GM23248 (cell line): ENCODE results near the gene FOXI2. TPM values are rescaled to one million over a fixed set of nuclear protein-coding genes. Genes with fewer than 3 reads are reported as not detected.

ENCODE experiments used
- DNase-seq: peaks from one replicate; pipeline ENCODE4 v3.0.0-alpha.2; 2015
- H2AFZ ChIP-seq: fragments of 200-600 bp; sonication (generic); 2 replicates; pipeline ENCODE4 v1.6.1; 2016; ENCODE audit warnings: antibody characterized with exemption
- H3F3A ChIP-seq: fragments of 200-600 bp; sonication (generic); 2 replicates; pipeline ENCODE4 v1.6.1; 2016; ENCODE audit warnings: mild to moderate bottlenecking, antibody characterized with exemption, mixed run types; ENCODE audit not compliant: insufficient read depth
- H3K27ac ChIP-seq: fragments of 200-600 bp; sonication (generic); 2 replicates; pipeline ENCODE4 v1.5.1; 2016; ENCODE audit warnings: mild to moderate bottlenecking
- H3K27me3 ChIP-seq: fragments of 200-600 bp; sonication (generic); replicated peaks from 2 replicates; pipeline ENCODE4 v1.6.1; 2016; ENCODE audit warnings: mild to moderate bottlenecking; ENCODE audit not compliant: insufficient read depth
- H3K36me3 ChIP-seq: fragments of 200-600 bp; sonication (generic); 2 replicates; pipeline ENCODE4 v1.6.1; 2016; ENCODE audit warnings: low read depth, mild to moderate bottlenecking
- H3K4me1 ChIP-seq: fragments of 200-600 bp; sonication (generic); 2 replicates; pipeline ENCODE4 v1.6.1; 2016; ENCODE audit warnings: mild to moderate bottlenecking; ENCODE audit not compliant: insufficient read depth
- H3K4me2 ChIP-seq: fragments of 200-600 bp; sonication (generic); one replicate; pipeline ENCODE4 v1.6.1; 2016; ENCODE audit warnings: mild to moderate bottlenecking; ENCODE audit not compliant: unreplicated experiment
- H3K4me3 ChIP-seq: fragments of 200-600 bp; sonication (generic); 2 replicates; pipeline ENCODE4 v1.5.1; 2016; ENCODE audit warnings: mild to moderate bottlenecking
- H3K79me2 ChIP-seq: fragments of 200-600 bp; sonication (generic); 2 replicates; pipeline ENCODE4 v1.6.1; 2016; ENCODE audit warnings: mild to moderate bottlenecking; ENCODE audit not compliant: insufficient read depth
- H3K9ac ChIP-seq: fragments of 200-600 bp; sonication (generic); 2 replicates; pipeline ENCODE4 v1.6.1; 2016; ENCODE audit warnings: mild to moderate bottlenecking
- H3K9me2 ChIP-seq: fragments of 200-600 bp; sonication (generic); 2 replicates; pipeline ENCODE4 v1.6.1; 2016; ENCODE audit warnings: mixed run types, mild to moderate bottlenecking, moderate library complexity; ENCODE audit not compliant: insufficient read depth
- H3K9me3 ChIP-seq: fragments of 200-600 bp; sonication (generic); one replicate; pipeline ENCODE4 v1.6.1; 2017; ENCODE audit warnings: low read depth
- H4K20me1 ChIP-seq: fragments of 200-600 bp; sonication (generic); 2 replicates; pipeline ENCODE4 v1.6.0; 2016; ENCODE audit not compliant: insufficient read depth
- EZH2 ChIP-seq: fragments of 200-600 bp; sonication (generic); IDR thresholded peaks from 2 replicates; pipeline ENCODE4 v1.6.1; 2018; ENCODE audit warnings: antibody characterized with exemption, mild to moderate bottlenecking; ENCODE audit not compliant: insufficient read depth, poor library complexity, severe bottlenecking
- EZH2phosphoT487 ChIP-seq: fragments of 200-600 bp; sonication (generic); IDR thresholded peaks from 2 replicates; pipeline ENCODE4 v1.6.1; 2018; ENCODE audit warnings: antibody characterized with exemption, moderate library complexity, mild to moderate bottlenecking, low read depth; ENCODE audit not compliant: insufficient read depth
- WGBS, 2 experiments: methylation state at CpG; one replicate each; pipeline ENCODE4 v1.1.6; 2015 to 2017; ENCODE audit warnings: low lambda C conversion rate in 2 of 2, low coverage in 1 of 2; ENCODE audit errors: missing lambda C conversion rate in 2 of 2; 5-methylcytosine and 5-hydroxymethylcytosine counted together
- in situ Hi-C: fragments of 300-500 bp; cut with MboI; formaldehyde crosslinking; loops from 2 replicates; pipeline ENCODE4 v1.15.0; 2020
- polyA plus RNA-seq: library from polyadenylated mRNA; unstranded; fragments of >200 nt; fragmentation: Nextera tagmentation; extraction: Ambion mirVana; gene quantifications from 2 replicates; pipeline ENCODE4 v1.2.1, GENCODE V29; 2016
- total RNA-seq: library from RNA; depleted of rRNA; stranded (reverse); fragments of >200 nt; shearing (Covaris generic); gene quantifications from 2 replicates; pipeline ENCODE4 v1.2.3, GENCODE V29; 2014; rRNA removed

Gene FOXI2
- total and polyA plus RNA-seq, 2 experiments from 2014 or later: not detected

- DNase-seq: no peak
- WGBS, 2 experiments: 23% methylated on average over 2 of the region's 2 CpGs
- no peaks in the 10 kb centered on the region for H4K20me1 ChIP-seq
- H3K4me3 ChIP-seq: no peak overlapping the region
- no peaks in the 10 kb centered on the region for H3K27me3 ChIP-seq
- no peak overlapping the region for H3K9ac ChIP-seq
- no peak overlapping the region for H3K27ac ChIP-seq
- no peaks in the 10 kb centered on the region for H3K79me2 ChIP-seq
- in situ Hi-C loops: no loop called here
- no peaks in the 10 kb centered on the region for H3K4me1 ChIP-seq
- no peak overlapping the region for H3K4me2 ChIP-seq
- TF ChIP-seq EZH2 (no peak), EZH2phosphoT487 (no peak)
- H3K36me3 ChIP-seq: no peaks in the 10 kb centered on the region
- H2AFZ ChIP-seq: no peak overlapping the region
- no peaks in the 10 kb centered on the region for H3F3A ChIP-seq
- H3K9me3 ChIP-seq: no peaks in the 10 kb centered on the region
- no peaks in the 10 kb centered on the region for H3K9me2 ChIP-seq
Measured at GRCh38 chr10:127787873-127788272, 50.9 kb downstream of the FOXI2 start.

DNA sequence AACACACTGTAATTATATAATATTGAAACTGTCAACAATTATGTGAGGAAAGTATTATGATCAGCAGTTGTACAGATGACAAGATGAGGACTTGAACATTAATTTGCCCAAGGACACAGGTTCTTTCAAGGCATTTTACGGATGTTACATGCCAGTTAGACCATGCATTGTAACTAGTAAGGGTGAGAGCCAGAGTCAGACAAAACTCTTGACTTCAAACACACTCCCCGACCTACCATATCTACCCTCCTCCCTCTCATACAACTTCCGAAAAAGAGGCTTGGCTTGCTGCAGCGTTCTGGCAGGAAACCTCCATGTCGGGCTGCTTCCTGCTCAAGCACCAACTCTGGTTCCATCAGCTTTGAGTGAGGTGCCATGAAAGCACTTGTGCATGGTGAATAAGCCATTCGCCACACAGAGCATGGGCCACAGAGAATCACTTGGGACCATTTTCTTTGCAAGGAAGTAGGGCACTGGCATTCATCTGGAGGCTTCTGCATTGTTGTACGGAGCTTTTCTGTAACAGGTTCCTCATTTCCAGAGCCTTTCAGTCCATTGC, 53.2 kb downstream of the FOXI2 start:
- no peaks in the 10 kb centered on the region for H3K79me2 ChIP-seq
- no peaks in the 10 kb centered on the region for H3K9me2 ChIP-seq
- no peaks in the 10 kb centered on the region for H3K9me3 ChIP-seq
- TF ChIP-seq EZH2 (no peak), EZH2phosphoT487 (no peak)
- H3K4me3 ChIP-seq: no peak overlapping the region
- H2AFZ ChIP-seq: no peak overlapping the region
- no peaks in the 10 kb centered on the region for H3F3A ChIP-seq
- H3K9ac ChIP-seq: no peak overlapping the region
- no peaks in the 10 kb centered on the region for H3K36me3 ChIP-seq
- H3K27me3 ChIP-seq: no peaks in the 10 kb centered on the region
- DNase-seq: no peak
- H3K27ac ChIP-seq: no peak overlapping the region
- no peak overlapping the region for H3K4me2 ChIP-seq
- in situ Hi-C loops: no loop called here
- no peaks in the 10 kb centered on the region for H4K20me1 ChIP-seq
- H3K4me1 ChIP-seq: no peaks in the 10 kb centered on the region
- 15 to 17% methylated on average over 7 of the region's 7 CpGs for WGBS, 2 experiments

Other genes starting within 250 kb of the FOXI2 start
- not detected in 2 replicates for gene NPS, start 187.9 kb upstream of the FOXI2 start, total RNA-seq
- not detected in 2 replicates for gene NPS, start 187.9 kb upstream of the FOXI2 start, polyA plus RNA-seq
- not detected in 2 replicates for gene CLRN3, start 155.8 kb downstream of the FOXI2 start, total RNA-seq
- not detected in 2 replicates for gene CLRN3, start 155.8 kb downstream of the FOXI2 start, polyA plus RNA-seq
- 2.7 and 3.0 TPM in 2 replicates for gene PTPRE, start 169.9 kb downstream of the FOXI2 start, total RNA-seq
- 4.0 and 4.7 TPM in 2 replicates for gene PTPRE, start 169.9 kb downstream of the FOXI2 start, polyA plus RNA-seq